AG04449 (cell line): ENCODE data around the gene RNF130.

ENCODE experiments used
- CTCF ChIA-PET: fragments of 350-600 bp; formaldehyde crosslinking; extraction: SDS; loops from one replicate; lab custom pipeline; 2021; ENCODE audit warnings: antibody characterized with exemption; lab: Yijun Ruan, JAX
- POLR2A ChIA-PET: fragments of 400-600, 350-600 bp; formaldehyde crosslinking; extraction: SDS; loops from one replicate; lab custom pipeline; 2020; ENCODE audit warnings: antibody characterized with exemption, inconsistent platforms; lab: Yijun Ruan, JAX
- DNase-seq: peaks from one replicate; pipeline ENCODE4 v3.0.0-alpha.2; 2010; ENCODE audit warnings: low read depth, low spot score
- H3K4me3 ChIP-seq: 2 replicates; pipeline ENCODE4 v1.5.1; 2011; ENCODE audit warnings: low read depth, mild to moderate bottlenecking, control low read depth, low read length
- CTCF ChIP-seq: IDR thresholded peaks from one replicate; pipeline ENCODE4 v1.5.1; 2011; ENCODE audit warnings: mild to moderate bottlenecking, moderate library complexity, low read length, control low read depth, inconsistent platforms; ENCODE audit not compliant: insufficient read depth; ENCODE audit errors: missing control alignments

The RNF130 gene

GRCh38 chr5:180068519-180069090, 3.0 kb downstream of the RNF130 start:
- POLR2A ChIA-PET = no interaction called here
- CTCF ChIA-PET = interaction anchor here (0.9 to 1.5 kb wide), 2 partner anchors 22 to 198 kb away, joined by 3 to 4 read pairs; no protein-coding TSS in a partner anchor
- no peak overlapping the region for H3K4me3 ChIP-seq
- no peak for TF ChIP-seq CTCF
- no peak for DNase-seq

GRCh38 chr5:180067986-180068385, 3.6 kb downstream of the RNF130 start:
- CTCF ChIA-PET = interaction anchor here (0.9 to 1.5 kb wide), 2 partner anchors 23 to 197 kb away, joined by 3 to 4 read pairs; no protein-coding TSS in a partner anchor
- no peak overlapping the region for H3K4me3 ChIP-seq
- POLR2A ChIA-PET = no interaction called here
- DNase-seq = no peak
- TF ChIP-seq CTCF = no peak

GRCh38 chr5:180060192-180060591, 11.4 kb downstream of the RNF130 start:
- ChIA-PET CTCF (interaction anchor here (0.9 kb wide), 1 partner anchor 10 kb away, joined by 3 read pairs; no protein-coding TSS in a partner anchor), POLR2A (no interaction called here)
- DNase-seq = no peak
- TF ChIP-seq CTCF = no peak
- no peak overlapping the region for H3K4me3 ChIP-seq

- H3K4me3 ChIP-seq = no peak overlapping the region
- TF ChIP-seq CTCF = no peak
- DNase-seq = no peak
- CTCF ChIA-PET = interaction anchor here (0.9 kb wide), 1 partner anchor 10 kb away, joined by 3 read pairs; no protein-coding TSS in a partner anchor
- POLR2A ChIA-PET = no interaction called here
Measured at GRCh38 chr5:180059326-180059725, 12.2 kb downstream of the RNF130 start.

GRCh38 chr5:180056153-180056552, 15.4 kb downstream of the RNF130 start:
- CTCF ChIA-PET = no interaction called here
- DNase-seq = no peak
- POLR2A ChIA-PET = no interaction called here
- TF ChIP-seq CTCF = no peak
- no peak overlapping the region for H3K4me3 ChIP-seq

- CTCF ChIA-PET = no interaction called here
- H3K4me3 ChIP-seq = no peak overlapping the region
- POLR2A ChIA-PET = no interaction called here
- DNase-seq = no peak
- no peak for TF ChIP-seq CTCF
Measured at GRCh38 chr5:180054226-180054625, 17.3 kb downstream of the RNF130 start.
